Erythroblast (primary cell): Measurements from ENCODE around the gene DHCR7.

Source experiments
- GATA1 ChIP-seq: IDR thresholded peaks from 2 replicates; pipeline ENCODE4 v1.6.1; 2011; ENCODE audit warnings: low read depth, mild to moderate bottlenecking, control low read depth, low read length, moderate library complexity
- POLR2A ChIP-seq: IDR thresholded peaks from 2 replicates; pipeline ENCODE4 v1.6.1; 2011; ENCODE audit warnings: mild to moderate bottlenecking, low read length

GRCh38 chr11:71386202-71386601 lies 62.0 kb downstream of the DHCR7 start:
- TF ChIP-seq POLR2A (no peak), GATA1 (no peak)
